SU-DHL-6 (cell line): ENCODE results near the gene SCN4A.

Experiments used
- H2AFZ ChIP-seq: fragments of 200-600 bp; sonication (generic); 2 replicates; pipeline ENCODE4 v1.6.1; 2014; ENCODE audit warnings: low read depth, mild to moderate bottlenecking, moderate library complexity, mixed read lengths, antibody characterized with exemption, low read length; ENCODE audit not compliant: severe bottlenecking
- H3F3A ChIP-seq: fragments of 200-600 bp; shearing (Covaris generic); 2 replicates; pipeline ENCODE4 v1.6.0; 2016; ENCODE audit warnings: antibody characterized with exemption, mild to moderate bottlenecking; ENCODE audit not compliant: insufficient read depth
- H3K27ac ChIP-seq: fragments of 200-600 bp; sonication (generic); 2 replicates; pipeline ENCODE4 v1.5.1; 2016; ENCODE audit warnings: low read depth, mild to moderate bottlenecking, low read length, moderate library complexity, mixed read lengths
- H3K27me3 ChIP-seq: fragments of 200-600 bp; sonication (generic), shearing (Covaris generic); 2 replicates; pipeline ENCODE4 v1.6.0; 2014; ENCODE audit warnings: mild to moderate bottlenecking, low read length
- H3K36me3 ChIP-seq: fragments of 200-600 bp; sonication (generic); 2 replicates; pipeline ENCODE4 v1.6.1; 2014; ENCODE audit warnings: mild to moderate bottlenecking, low read length, mixed read lengths
- H3K4me2 ChIP-seq: fragments of 300-600, 200-600 bp; shearing (Covaris generic), sonication (generic); 2 replicates; pipeline ENCODE4 v1.6.0; 2014; ENCODE audit warnings: low read length, low read depth, mild to moderate bottlenecking; ENCODE audit not compliant: poor library complexity, severe bottlenecking
- H3K4me3 ChIP-seq: fragments of 200-600 bp; sonication (generic); 2 replicates; pipeline ENCODE4 v1.5.1; 2014; ENCODE audit warnings: antibody characterized with exemption, low read length, mild to moderate bottlenecking, mixed read lengths; ENCODE audit not compliant: insufficient read depth, poor library complexity, severe bottlenecking
- H3K79me2 ChIP-seq: fragments of 200-600 bp; sonication (generic); 2 replicates; pipeline ENCODE4 v1.6.1; 2014; ENCODE audit warnings: mild to moderate bottlenecking, low read length, moderate library complexity; ENCODE audit not compliant: insufficient read depth
- H3K9ac ChIP-seq: fragments of 200-600 bp; sonication (generic); 2 replicates; pipeline ENCODE4 v1.7.0; 2014; ENCODE audit warnings: mild to moderate bottlenecking, low read length
- H3K9me2 ChIP-seq: fragments of 200-600 bp; sonication (generic); replicated peaks from 2 replicates; pipeline ENCODE4 v1.6.1; 2014; ENCODE audit warnings: low read length; ENCODE audit not compliant: insufficient read depth
- H3K9me3 ChIP-seq: fragments of 200-600 bp; sonication (generic); 2 replicates; pipeline ENCODE4 v1.6.1; 2014; ENCODE audit warnings: low read length, mixed read lengths; ENCODE audit not compliant: insufficient read depth
- H4K20me1 ChIP-seq: fragments of 200-600 bp; sonication (generic); 2 replicates; pipeline ENCODE4 v1.6.1; 2014; ENCODE audit warnings: low read depth, mild to moderate bottlenecking, antibody characterized with exemption, low read length, moderate library complexity, mixed read lengths
- CTCF ChIP-seq: fragments of 200-600 bp; sonication (generic); IDR thresholded peaks from one replicate; pipeline ENCODE4 v1.5.1; 2017; ENCODE audit warnings: antibody characterized with exemption, mild to moderate bottlenecking, low read length, moderate library complexity; ENCODE audit not compliant: insufficient read depth, poor library complexity, severe bottlenecking
- EZH2phosphoT487 ChIP-seq: fragments of 200-600 bp; sonication (generic), shearing (Covaris generic); conservative IDR thresholded peaks from 2 replicates; pipeline ENCODE4 v1.6.1; 2018; ENCODE audit warnings: mild to moderate bottlenecking, antibody characterized with exemption, low read length, moderate library complexity, mixed read lengths

SCN4A gene

GRCh38 chr17:63929860-63930766, 42.6 kb downstream of the SCN4A start:
- H3K27ac ChIP-seq: peak overlapping the region; percentile 98
- no peaks in the 10 kb centered on the region for H3K27me3 ChIP-seq

GRCh38 chr17:63928966-63929695, 43.6 kb downstream of the SCN4A start:
- Histone ChIP-seq H3K9me3 (no peaks in the 10 kb centered on the region), H2AFZ (no peak overlapping the region), H3K9ac (peak overlapping the region; percentile 100), H3K9me2 (no peaks in the 10 kb centered on the region), H3K4me3 (peak overlapping the region; percentile 100), H3K27ac (peak overlapping the region; percentile 98), H3K4me2 (peak overlapping the region; percentile 89), H3K36me3 (peaks cover 7% of the 10 kb centered on the region; the same call in 1 of the 2 replicates), H4K20me1 (no peaks in the 10 kb centered on the region), H3K79me2 (peaks cover 32% of the 10 kb centered on the region), H3F3A (peaks cover 77% of the 10 kb centered on the region), H3K27me3 (no peaks in the 10 kb centered on the region)
- TF ChIP-seq CTCF (no peak), EZH2phosphoT487 (no peak)

More at GRCh38 chr17:63929860-63930766, 42.6 kb downstream of the SCN4A start:
- H3K4me3 ChIP-seq: peak overlapping the region; percentile 100
- H3K9me3 ChIP-seq: no peaks in the 10 kb centered on the region
- peak overlapping the region; percentile 89 for H3K4me2 ChIP-seq
- H3K9ac ChIP-seq: peak overlapping the region; percentile 100
- peaks cover 7% of the 10 kb centered on the region; the same call in 1 of the 2 replicates for H3K36me3 ChIP-seq
- H2AFZ ChIP-seq: no peak overlapping the region
- H3F3A ChIP-seq: peaks cover 71% of the 10 kb centered on the region
- peaks cover 32% of the 10 kb centered on the region for H3K79me2 ChIP-seq
- no peaks in the 10 kb centered on the region for H3K9me2 ChIP-seq
- TF ChIP-seq EZH2phosphoT487 (no peak), CTCF (no peak)
- H4K20me1 ChIP-seq: no peaks in the 10 kb centered on the region

- TF ChIP-seq CTCF (no peak), EZH2phosphoT487 (no peak)
- H3K9ac ChIP-seq: peak overlapping the region; percentile 100
- H3F3A ChIP-seq: peaks cover 77% of the 10 kb centered on the region
- H3K79me2 ChIP-seq: peaks cover 32% of the 10 kb centered on the region
- H3K36me3 ChIP-seq: peaks cover 7% of the 10 kb centered on the region; the same call in 1 of the 2 replicates
- no peak overlapping the region for H2AFZ ChIP-seq
- no peaks in the 10 kb centered on the region for H3K9me2 ChIP-seq
- peak overlapping the region; percentile 100 for H3K4me3 ChIP-seq
- H3K27me3 ChIP-seq: no peaks in the 10 kb centered on the region
- H3K9me3 ChIP-seq: no peaks in the 10 kb centered on the region
- peak overlapping the region; percentile 98 for H3K27ac ChIP-seq
- H3K4me2 ChIP-seq: peak overlapping the region; percentile 89
- no peaks in the 10 kb centered on the region for H4K20me1 ChIP-seq
Measured at GRCh38 chr17:63928172-63928666, 44.5 kb downstream of the SCN4A start.
